Measurements from ENCODE around the gene C14orf180. TPM values are rescaled to one million over a fixed set of nuclear protein-coding genes. Genes with fewer than 3 reads are reported as not detected.

Gene C14orf180
- total RNA-seq, 1 donor from 2014 or later: 1.7 TPM

DNA sequence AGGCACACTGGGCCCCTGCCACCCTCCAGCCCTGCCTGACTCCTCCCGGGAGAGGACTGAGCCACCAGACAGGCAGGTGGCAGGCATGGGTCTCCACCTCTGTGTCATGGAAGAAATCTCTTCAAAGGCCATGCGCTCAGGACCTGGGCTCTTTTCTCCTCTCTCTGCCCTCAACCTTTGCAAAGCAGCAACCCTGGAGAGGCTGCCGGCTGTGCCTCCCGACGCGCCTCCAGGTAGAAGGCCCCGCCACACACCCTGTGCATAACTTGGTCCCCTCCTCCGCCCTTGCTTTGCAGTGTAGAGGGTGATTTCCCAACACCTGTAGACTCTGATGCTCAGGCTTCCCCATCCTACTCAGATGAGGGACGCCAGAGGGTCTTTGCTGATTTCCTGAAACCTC, 53.2 kb downstream of the C14orf180 start:
- Histone ChIP-seq H3K9me3 (no peaks in the 10 kb centered on the region), H3K27ac (no peak overlapping the region), H3K27me3 (no peaks in the 10 kb centered on the region), H3K4me1 (no peaks in the 10 kb centered on the region), H3K36me3 (no peaks in the 10 kb centered on the region), H3K4me3 (no peak overlapping the region)
- intact Hi-C loops (cut with DNase I): no loop called here
- TF ChIP-seq CTCF (IDR thresholded peaks at IDR 0.05): no peak
- TF ChIP-seq POLR2A (IDR thresholded peaks at IDR 0.05): no peak
- no peak for TF ChIP-seq POLR2AphosphoS5 (IDR thresholded peaks at IDR 0.05; ENCODE audit: insufficient read depth in 1 of 2, low read depth in 1 of 2)
- no peak for DNase-seq (ENCODE audit: extremely low spot score in 2 of 2)

GRCh38 chr14:104633276-104634137, 53.9 kb downstream of the C14orf180 start:
- H3K27ac ChIP-seq: no peak overlapping the region
- no peak for DNase-seq (ENCODE audit: extremely low spot score in 2 of 2)
- H3K9me3 ChIP-seq: no peaks in the 10 kb centered on the region
- H3K4me3 ChIP-seq: no peak overlapping the region
- H3K36me3 ChIP-seq: no peaks in the 10 kb centered on the region
- TF ChIP-seq POLR2AphosphoS5 (IDR thresholded peaks at IDR 0.05; ENCODE audit: insufficient read depth in 1 of 2, low read depth in 1 of 2) (no peak), CTCF (IDR thresholded peaks at IDR 0.05) (no peak), POLR2A (IDR thresholded peaks at IDR 0.05) (no peak)
- no peaks in the 10 kb centered on the region for H3K4me1 ChIP-seq
- intact Hi-C loops (cut with DNase I): no loop called here
- no peaks in the 10 kb centered on the region for H3K27me3 ChIP-seq

GRCh38 chr14:104634138-104634760, 54.7 kb downstream of the C14orf180 start:
- Histone ChIP-seq H3K9me3 (no peaks in the 10 kb centered on the region), H3K4me1 (no peaks in the 10 kb centered on the region), H3K4me3 (no peak overlapping the region), H3K36me3 (no peaks in the 10 kb centered on the region), H3K27me3 (no peaks in the 10 kb centered on the region), H3K27ac (no peak overlapping the region)
- DNase-seq (ENCODE audit: extremely low spot score in 2 of 2): no peak
- TF ChIP-seq POLR2A (IDR thresholded peaks at IDR 0.05) (no peak), POLR2AphosphoS5 (IDR thresholded peaks at IDR 0.05; ENCODE audit: insufficient read depth in 1 of 2, low read depth in 1 of 2) (no peak), CTCF (IDR thresholded peaks at IDR 0.05) (no peak)
- intact Hi-C loops (cut with DNase I): no loop called here

- Histone ChIP-seq H3K9me3 (no peaks in the 10 kb centered on the region), H3K36me3 (no peaks in the 10 kb centered on the region), H3K4me1 (no peaks in the 10 kb centered on the region), H3K4me3 (no peak overlapping the region), H3K27ac (no peak overlapping the region), H3K27me3 (no peaks in the 10 kb centered on the region)
- TF ChIP-seq CTCF (IDR thresholded peaks at IDR 0.05) (no peak), POLR2A (IDR thresholded peaks at IDR 0.05) (no peak), POLR2AphosphoS5 (IDR thresholded peaks at IDR 0.05; ENCODE audit: insufficient read depth in 1 of 2, low read depth in 1 of 2) (no peak)
- DNase-seq (ENCODE audit: extremely low spot score in 2 of 2): no peak
- intact Hi-C loops (cut with DNase I): loop anchor here (5.0 kb wide), 1 partner anchor 498 kb away; the partner anchor contains the start of gene KIF26A
Observed at GRCh38 chr14:104634886-104635570, 55.5 kb downstream of the C14orf180 start.
